GM12891 (cell line): ENCODE measurements around the gene S100B.

Experiments
- POLR2A ChIP-seq: IDR thresholded peaks from 2 replicates; pipeline ENCODE4 v1.6.1; 2011; ENCODE audit warnings: low read depth, low read length, control low read depth
- POLR2AphosphoS5 ChIP-seq: IDR thresholded peaks from 2 replicates; pipeline ENCODE4 v1.6.1; 2011; ENCODE audit warnings: low read depth, low read length, control low read depth
- POU2F2 ChIP-seq: IDR thresholded peaks from 2 replicates; pipeline ENCODE4 v1.6.1; 2011; ENCODE audit warnings: low read depth, mild to moderate bottlenecking, control low read depth, low read length, moderate library complexity
- TAF1 ChIP-seq: IDR thresholded peaks from 2 replicates; pipeline ENCODE4 v1.6.1; 2011; ENCODE audit warnings: low read depth, low read length, control low read depth

- TF ChIP-seq POLR2A (no peak), POLR2AphosphoS5 (no peak), POU2F2 (no peak), TAF1 (no peak)
Measured at GRCh38 chr21:46549650-46550049, 55.2 kb downstream of the S100B start.
